Ishikawa (cell line): ENCODE results near the gene VIPR1.

Experiments used
- CEBPB ChIP-seq: IDR thresholded peaks from 2 replicates; pipeline ENCODE4 v1.6.1; 2012
- FOXM1 ChIP-seq: IDR thresholded peaks from 2 replicates; pipeline ENCODE4 v1.6.1; 2012; ENCODE audit warnings: low read depth, borderline replicate concordance
- TAF1 ChIP-seq: IDR thresholded peaks from 2 replicates; pipeline ENCODE4 v1.6.1; 2012; ENCODE audit warnings: low read depth, mild to moderate bottlenecking
- TCF12 ChIP-seq: IDR thresholded peaks from 2 replicates; pipeline ENCODE4 v1.6.1; 2012; ENCODE audit warnings: low read depth
- TEAD4 ChIP-seq: IDR thresholded peaks from 2 replicates; pipeline ENCODE4 v1.6.1; 2012
- ZBTB7A ChIP-seq: IDR thresholded peaks from 2 replicates; pipeline ENCODE4 v1.6.1; 2012; ENCODE audit warnings: low read depth
- TF ChIP-seq, protein P1 (sequence below): IDR thresholded peaks from 2 replicates; pipeline ENCODE4 v1.6.1; 2012
- TF ChIP-seq, protein P2 (sequence below): IDR thresholded peaks from 2 replicates; pipeline ENCODE4 v1.6.1; 2012; ENCODE audit warnings: low read depth, mild to moderate bottlenecking

DNA sequence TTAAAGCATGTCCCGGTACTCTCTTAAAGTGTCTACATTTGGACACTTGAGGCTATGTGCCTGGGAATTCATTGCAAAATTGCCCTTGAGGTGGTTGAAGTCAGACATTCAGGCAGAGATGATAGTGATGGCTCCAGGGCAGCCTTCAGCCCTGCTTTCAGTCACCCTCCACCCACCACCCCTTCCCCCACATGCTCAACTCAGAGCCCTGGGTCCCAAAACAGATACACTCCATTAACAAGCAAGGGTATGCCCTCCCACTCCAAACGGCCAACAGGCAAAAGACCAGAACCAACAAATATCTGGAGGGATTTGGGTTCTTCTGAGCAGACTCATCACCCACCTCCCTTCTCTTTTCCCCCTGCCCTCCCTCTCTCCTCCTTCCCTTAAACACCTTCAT lies 29.9 kb upstream of the VIPR1 start:
- TF ChIP-seq, protein P1, sequence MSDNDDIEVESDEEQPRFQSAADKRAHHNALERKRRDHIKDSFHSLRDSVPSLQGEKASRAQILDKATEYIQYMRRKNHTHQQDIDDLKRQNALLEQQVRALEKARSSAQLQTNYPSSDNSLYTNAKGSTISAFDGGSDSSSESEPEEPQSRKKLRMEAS: no peak
- TF ChIP-seq TCF12: no peak
- TF ChIP-seq, protein P2, sequence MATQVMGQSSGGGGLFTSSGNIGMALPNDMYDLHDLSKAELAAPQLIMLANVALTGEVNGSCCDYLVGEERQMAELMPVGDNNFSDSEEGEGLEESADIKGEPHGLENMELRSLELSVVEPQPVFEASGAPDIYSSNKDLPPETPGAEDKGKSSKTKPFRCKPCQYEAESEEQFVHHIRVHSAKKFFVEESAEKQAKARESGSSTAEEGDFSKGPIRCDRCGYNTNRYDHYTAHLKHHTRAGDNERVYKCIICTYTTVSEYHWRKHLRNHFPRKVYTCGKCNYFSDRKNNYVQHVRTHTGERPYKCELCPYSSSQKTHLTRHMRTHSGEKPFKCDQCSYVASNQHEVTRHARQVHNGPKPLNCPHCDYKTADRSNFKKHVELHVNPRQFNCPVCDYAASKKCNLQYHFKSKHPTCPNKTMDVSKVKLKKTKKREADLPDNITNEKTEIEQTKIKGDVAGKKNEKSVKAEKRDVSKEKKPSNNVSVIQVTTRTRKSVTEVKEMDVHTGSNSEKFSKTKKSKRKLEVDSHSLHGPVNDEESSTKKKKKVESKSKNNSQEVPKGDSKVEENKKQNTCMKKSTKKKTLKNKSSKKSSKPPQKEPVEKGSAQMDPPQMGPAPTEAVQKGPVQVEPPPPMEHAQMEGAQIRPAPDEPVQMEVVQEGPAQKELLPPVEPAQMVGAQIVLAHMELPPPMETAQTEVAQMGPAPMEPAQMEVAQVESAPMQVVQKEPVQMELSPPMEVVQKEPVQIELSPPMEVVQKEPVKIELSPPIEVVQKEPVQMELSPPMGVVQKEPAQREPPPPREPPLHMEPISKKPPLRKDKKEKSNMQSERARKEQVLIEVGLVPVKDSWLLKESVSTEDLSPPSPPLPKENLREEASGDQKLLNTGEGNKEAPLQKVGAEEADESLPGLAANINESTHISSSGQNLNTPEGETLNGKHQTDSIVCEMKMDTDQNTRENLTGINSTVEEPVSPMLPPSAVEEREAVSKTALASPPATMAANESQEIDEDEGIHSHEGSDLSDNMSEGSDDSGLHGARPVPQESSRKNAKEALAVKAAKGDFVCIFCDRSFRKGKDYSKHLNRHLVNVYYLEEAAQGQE: no peak
- no peak for TF ChIP-seq ZBTB7A
- no peak for TF ChIP-seq TEAD4
- no peak for TF ChIP-seq FOXM1
- no peak for TF ChIP-seq TAF1
- no peak for TF ChIP-seq CEBPB
